NCI-H2171 (cell line): Measurements from ENCODE around the gene ZNF808.
"Not testable (repeated sequence)": the region's sequence is repeated elsewhere in the genome, so short reads cannot be mapped to it uniquely, and the experiment has no call there.

Experiments used
- DNase-seq: peaks from one replicate; lab custom pipeline; 2025; lab: John Stamatoyannopoulos, UW

ZNF808 gene

GRCh38 chr19:52600639-52601024 is 73.2 kb downstream of the ZNF808 start:
- no peak for DNase-seq

GRCh38 chr19:52601025-52601973 is 73.8 kb downstream of the ZNF808 start:
- peak; percentile 78 for DNase-seq

- DNase-seq = not testable (repeated sequence)
Observed at GRCh38 chr19:52601974-52602366, 74.5 kb downstream of the ZNF808 start.

- DNase-seq = no peak
Observed at GRCh38 chr19:52602941-52603340, 75.5 kb downstream of the ZNF808 start.

- DNase-seq = no peak
Observed at GRCh38 chr19:52603558-52604207, 76.2 kb downstream of the ZNF808 start.
